K562 (cell line): Measurements from ENCODE around the gene RGS7BP. TPM values are rescaled to one million over a fixed set of nuclear protein-coding genes. Genes with fewer than 3 reads are reported as not detected.

ENCODE experiments used
- ATAC-seq: fragments of 200-7000 bp; cut with Tn5 transposase; 3 replicates; pipeline ENCODE4 v1.9.1; 2020; ENCODE audit warnings: moderate library complexity
- BruUV-seq: library from RNA; stranded (reverse); fragments of 400-500 nt; replicated peaks from 2 replicates; lab custom pipeline; 2021; lab: Mats Ljungman, UMichigan
- CTCF ChIA-PET: fragments of 300-600 bp; formaldehyde crosslinking; extraction: SDS; loops from one replicate; lab custom pipeline; 2021; ENCODE audit warnings: low intra/inter-chr PET ratio; lab: Yijun Ruan, JAX
- POLR2A ChIA-PET: fragments of 300-600, 350-650 bp; sonication (Branson Sonifier 250); formaldehyde crosslinking; extraction: SDS; loops from one replicate; lab custom pipeline; 2021; ENCODE audit warnings: antibody characterized with exemption, inconsistent platforms; lab: Yijun Ruan, JAX
- DNase-seq, 4 experiments: peaks; one replicate each; pipeline versions ENCODE4 v3.0.0 to v3.0.0-alpha.2; 2011 to 2018; ENCODE audit warnings: low spot score in 3 of 4, mixed read lengths in 3 of 4; ENCODE audit errors: extremely low read depth in 1 of 4
- FAIRE-seq: peaks from 2 replicates; lab custom pipeline; 2011; peaks lifted over from hg19 to GRCh38; lab: Jason Lieb, UNC
- H2AFZ ChIP-seq: 2 replicates; pipeline ENCODE4 v1.6.0; 2011; ENCODE audit warnings: low read depth, low read length, control low read depth, inconsistent platforms
- H3K27ac ChIP-seq: fragments of 200-600 bp; 3 replicates; pipeline ENCODE4 v1.8.0; 2011; ENCODE audit warnings: low read depth, mild to moderate bottlenecking, control low read depth, inconsistent platforms, low read length, moderate library complexity, mixed read lengths; ENCODE audit errors: extremely low read depth
- H3K27me3 ChIP-seq, 2 experiments: fragments of 300-600 bp in 1 of 2; 2 replicates in 1 of 2; 3 replicates in 1 of 2; pipeline versions ENCODE4 v1.6.0 to v1.8.0; 2011; ENCODE audit warnings: inconsistent platforms in 2 of 2, low read length in 2 of 2, mild to moderate bottlenecking in 1 of 2, mixed read lengths in 1 of 2, moderate library complexity in 1 of 2; ENCODE audit not compliant: control insufficient read depth in 2 of 2, insufficient read depth in 2 of 2
- H3K36me3 ChIP-seq: fragments of 300-600 bp; 3 replicates; pipeline ENCODE4 v1.8.0; 2011; ENCODE audit warnings: mild to moderate bottlenecking, low read length, inconsistent platforms; ENCODE audit not compliant: control insufficient read depth, insufficient read depth
- H3K4me1 ChIP-seq, 2 experiments: fragments of 200-600 bp in 1 of 2; replicated peaks in 1 of 2; 2 replicates in 1 of 2; 3 replicates in 1 of 2; pipeline versions ENCODE4 v1.5.1 to v1.8.0; 2011; ENCODE audit warnings: inconsistent platforms in 2 of 2, low read length in 2 of 2, mild to moderate bottlenecking in 1 of 2, mixed read lengths in 1 of 2, moderate library complexity in 1 of 2; ENCODE audit not compliant: control insufficient read depth in 2 of 2, insufficient read depth in 2 of 2
- H3K4me2 ChIP-seq: 2 replicates; pipeline ENCODE4 v1.6.1; 2011; ENCODE audit warnings: low read length, control low read depth, inconsistent platforms, mixed read lengths; ENCODE audit not compliant: insufficient read depth
- H3K4me3 ChIP-seq: fragments of 200-600 bp; sonication (generic), shearing (Covaris generic); 2 replicates; pipeline ENCODE4 v1.5.1; 2016; ENCODE audit warnings: control low read depth, inconsistent platforms
- H3K79me2 ChIP-seq: fragments of 200-600 bp; 3 replicates; pipeline ENCODE4 v1.8.0; 2011; ENCODE audit warnings: low read length, inconsistent platforms; ENCODE audit not compliant: control insufficient read depth, insufficient read depth
- H3K9ac ChIP-seq, 2 experiments: 2 replicates each; pipeline versions ENCODE4 v1.6.0 to v1.6.1; 2011; ENCODE audit warnings: low read depth in 2 of 2, low read length in 2 of 2, control low read depth in 1 of 2, inconsistent platforms in 1 of 2, mild to moderate bottlenecking in 1 of 2, mixed read lengths in 1 of 2; ENCODE audit not compliant: insufficient read depth in 1 of 2
- H3K9me1 ChIP-seq: one replicate; pipeline ENCODE4 v1.6.0; 2011; ENCODE audit warnings: inconsistent platforms, mild to moderate bottlenecking, low read length, moderate library complexity; ENCODE audit not compliant: control insufficient read depth, insufficient read depth
- H3K9me3 ChIP-seq: replicated peaks from 2 replicates; pipeline ENCODE4 v1.5.1; 2011; ENCODE audit warnings: low read depth, low read length, inconsistent platforms; ENCODE audit not compliant: control insufficient read depth, insufficient read depth
- H4K20me1 ChIP-seq: replicated peaks from 2 replicates; pipeline ENCODE4 v1.6.1; 2011; ENCODE audit warnings: low read length, inconsistent platforms, mixed read lengths; ENCODE audit not compliant: control insufficient read depth, insufficient read depth
- CEBPG ChIP-seq, 3 experiments: fragments of 200-800 bp in 1 of 3; sonication (Bioruptor generic) in 1 of 3; sonication (generic) in 1 of 3; formaldehyde crosslinking in 1 of 3; IDR thresholded peaks in 2 of 3; conservative IDR thresholded peaks in 1 of 3; 2 replicates each; pipeline versions ENCODE4 v1.6.1 to v1.8.0; 2016 to 2022; ENCODE audit warnings: missing compliant biosample characterization in 2 of 3, missing genetic modification characterization in 2 of 3, mild to moderate bottlenecking in 1 of 3, missing genetic modification reagents in 1 of 3
- ELK3 ChIP-seq: fragments of 450-650 bp; formaldehyde crosslinking; IDR thresholded peaks from 2 replicates; pipeline ENCODE4 v1.4.0; 2020; ENCODE audit warnings: mild to moderate bottlenecking
- HMGXB4 ChIP-seq: sonication (generic); formaldehyde crosslinking; IDR thresholded peaks from 2 replicates; pipeline ENCODE4 v1.8.1; 2023; ENCODE audit warnings: mild to moderate bottlenecking, missing genetic modification reagents
- KAT2B ChIP-seq: IDR thresholded peaks from one replicate; pipeline ENCODE4 v1.6.1; 2012; ENCODE audit warnings: low read depth, mild to moderate bottlenecking, control low read depth, inconsistent platforms, low read length, moderate library complexity
- MAZ ChIP-seq, 2 experiments: fragments of 450-650 bp in 1 of 2; sonication (generic) in 1 of 2; formaldehyde crosslinking; IDR thresholded peaks in 1 of 2; conservative IDR thresholded peaks in 1 of 2; 2 replicates each; pipeline versions ENCODE4 v1.4.0 to v1.5.0; 2020; ENCODE audit warnings: mild to moderate bottlenecking in 1 of 2, missing genetic modification reagents in 1 of 2
- SMAD4 ChIP-seq: fragments of 250-450 bp; sonication (Bioruptor Pico); conservative IDR thresholded peaks from 2 replicates; pipeline ENCODE4 v1.8.0; 2021; ENCODE audit warnings: inconsistent platforms, mild to moderate bottlenecking, moderate library complexity
- SRSF1 ChIP-seq: fragments of 200-400 bp; formaldehyde crosslinking; IDR thresholded peaks from 2 replicates; pipeline ENCODE4 v1.6.1; 2017; ENCODE audit warnings: mild to moderate bottlenecking, low read depth, low read length, moderate library complexity
- ZKSCAN3 ChIP-seq: fragments of 250-450 bp; sonication (Bioruptor Pico); IDR thresholded peaks from 2 replicates; pipeline ENCODE4 v1.4.0; 2020
- ZKSCAN8 ChIP-seq: fragments of 200-800 bp; sonication (Bioruptor generic); IDR thresholded peaks from 2 replicates; pipeline ENCODE4 v1.6.1; 2016; ENCODE audit warnings: missing genetic modification characterization, missing compliant biosample characterization
- ZZZ3 ChIP-seq: fragments of 450-650 bp; IDR thresholded peaks from 2 replicates; pipeline ENCODE4 v1.6.1; 2016; ENCODE audit warnings: antibody characterized with exemption, mild to moderate bottlenecking, moderate library complexity
- WGBS: fragments of 100-300 bp; shearing (Covaris generic); methylation state at CpG from one replicate; pipeline ENCODE4 v1.1.6; 2016; ENCODE audit warnings: low coverage, mixed read lengths; ENCODE audit not compliant: insufficient coverage; ENCODE audit errors: missing lambda C conversion rate; 5-methylcytosine and 5-hydroxymethylcytosine counted together
- in situ Hi-C: fragments of 300-500 bp; cut with MboI; formaldehyde crosslinking; loops from 4 replicates; pipeline ENCODE4 v1.15.0; 2018; ENCODE audit warnings: inconsistent platforms, mixed read lengths
- intact Hi-C: fragments of 100-400 bp; cut with micrococcal nuclease; formaldehyde crosslinking; loops from 2 replicates; pipeline ENCODE4 v1.14.2; 2022
- polyA plus RNA-seq, 8 experiments: library from polyadenylated mRNA; depleted of rRNA in 4 of 8; stranded (reverse) in 5 of 8; unstranded in 3 of 8; fragments of >200 nt; fragmentation: Nextera tagmentation in 2 of 8; fragmentation: Illumina TruSeq in 1 of 8; extraction: Ambion mirVana in 2 of 8; extraction: Trizol in 1 of 8; gene quantifications; 2 replicates each; pipeline versions ENCODE4 v1.2.1 to v1.2.3, GENCODE V29; 2011 to 2014; ENCODE audit warnings: inconsistent platforms in 1 of 8, missing spikeins in 1 of 8
- total RNA-seq, 7 experiments: library from RNA; depleted of rRNA in 6 of 7; stranded (reverse); fragments of >200 nt in 6 of 7; fragmentation: Illumina TruSeq in 2 of 7; extraction: Trizol in 2 of 7; gene quantifications; 2 replicates each; pipeline versions ENCODE4 v1.2.1 to v1.2.3, GENCODE V29; 2011 to 2021; ENCODE audit warnings: low replicate concordance in 1 of 7

RGS7BP gene
- total and polyA plus RNA-seq, 9 of the 15 experiments (the other 6 are each of a cell fraction or from before 2014, with no cell fraction given): not detected

- no peak overlapping the region for H3K27ac ChIP-seq
- no peaks in the 10 kb centered on the region for H3K27me3 ChIP-seq
- BruUV-seq: no TSS peak
- TF ChIP-seq KAT2B (no peak), ZKSCAN3 (no peak)
- ATAC-seq (no peak), FAIRE-seq (no peak), DNase-seq (no peak)
- no peaks in the 10 kb centered on the region for H3K9me1 ChIP-seq
- H3K79me2 ChIP-seq: no peaks in the 10 kb centered on the region
- in situ Hi-C loops (no loop called here), intact Hi-C loops (no loop called here)
- no peak overlapping the region for H3K4me2 ChIP-seq
- H3K4me1 ChIP-seq: no peaks in the 10 kb centered on the region
- no peaks in the 10 kb centered on the region for H3K36me3 ChIP-seq
- H4K20me1 ChIP-seq: no peaks in the 10 kb centered on the region
- H3K4me3 ChIP-seq: no peak overlapping the region
- no peak overlapping the region for H3K9ac ChIP-seq
- ChIA-PET POLR2A (no interaction called here), CTCF (no interaction called here)
- 0% methylated on average over 4 of the region's 4 CpGs for WGBS
- H2AFZ ChIP-seq: no peak overlapping the region
- no peaks in the 10 kb centered on the region for H3K9me3 ChIP-seq
Measured at GRCh38 chr5:64585646-64586045, 79.8 kb downstream of the RGS7BP start.

- Histone ChIP-seq H3K36me3 (no peaks in the 10 kb centered on the region), H3K4me3 (no peak overlapping the region), H3K27ac (no peak overlapping the region), H3K9me1 (no peaks in the 10 kb centered on the region), H4K20me1 (no peaks in the 10 kb centered on the region), H2AFZ (no peak overlapping the region), H3K79me2 (no peaks in the 10 kb centered on the region), H3K9ac (no peak overlapping the region), H3K4me2 (no peak overlapping the region), H3K4me1 (no peaks in the 10 kb centered on the region), H3K9me3 (no peaks in the 10 kb centered on the region), H3K27me3 (no peaks in the 10 kb centered on the region)
- ATAC-seq (no peak), DNase-seq (no peak), FAIRE-seq (no peak)
- intact Hi-C loops: no loop called here
- BruUV-seq: no TSS peak
- ChIA-PET CTCF (interaction anchor here (0.7 kb wide), 1 partner anchor 486 kb away, joined by 3 read pairs; no protein-coding TSS in a partner anchor), POLR2A (no interaction called here)
- TF ChIP-seq MAZ (CRISPR knock-in tag; conservative IDR thresholded peaks at IDR 0.05 in 1 of 2, IDR thresholded peaks at IDR 0.05 in 1 of 2): no peak
- TF ChIP-seq HMGXB4 (CRISPR knock-in tag): no peak
- no peak for TF ChIP-seq ZZZ3
- TF ChIP-seq SMAD4 (CRISPR knock-in tag): no peak
- no peak for TF ChIP-seq ELK3 (CRISPR knock-in tag)
- no peak for TF ChIP-seq ZKSCAN8
- TF ChIP-seq SRSF1: no peak
- TF ChIP-seq CEBPG (CRISPR knock-in tag; IDR thresholded peaks at IDR 0.05): no peak
- no peak for TF ChIP-seq CEBPG (tag; conservative IDR thresholded peaks at IDR 0.05 in 1 of 2, IDR thresholded peaks at IDR 0.05 in 1 of 2)
- in situ Hi-C loops: no loop called here
Measured at GRCh38 chr5:64587370-64587769, 81.6 kb downstream of the RGS7BP start.
